GM18907 (cell line): ENCODE data around the gene NME3.

Experiments used
- ATAC-seq: cut with Tn5 transposase; IDR thresholded peaks from one replicate; pipeline ENCODE4 v1.9.1; 2021; ENCODE audit warnings: mild to moderate bottlenecking, moderate library complexity; ENCODE audit not compliant: unreplicated experiment

Gene NME3

DNA sequence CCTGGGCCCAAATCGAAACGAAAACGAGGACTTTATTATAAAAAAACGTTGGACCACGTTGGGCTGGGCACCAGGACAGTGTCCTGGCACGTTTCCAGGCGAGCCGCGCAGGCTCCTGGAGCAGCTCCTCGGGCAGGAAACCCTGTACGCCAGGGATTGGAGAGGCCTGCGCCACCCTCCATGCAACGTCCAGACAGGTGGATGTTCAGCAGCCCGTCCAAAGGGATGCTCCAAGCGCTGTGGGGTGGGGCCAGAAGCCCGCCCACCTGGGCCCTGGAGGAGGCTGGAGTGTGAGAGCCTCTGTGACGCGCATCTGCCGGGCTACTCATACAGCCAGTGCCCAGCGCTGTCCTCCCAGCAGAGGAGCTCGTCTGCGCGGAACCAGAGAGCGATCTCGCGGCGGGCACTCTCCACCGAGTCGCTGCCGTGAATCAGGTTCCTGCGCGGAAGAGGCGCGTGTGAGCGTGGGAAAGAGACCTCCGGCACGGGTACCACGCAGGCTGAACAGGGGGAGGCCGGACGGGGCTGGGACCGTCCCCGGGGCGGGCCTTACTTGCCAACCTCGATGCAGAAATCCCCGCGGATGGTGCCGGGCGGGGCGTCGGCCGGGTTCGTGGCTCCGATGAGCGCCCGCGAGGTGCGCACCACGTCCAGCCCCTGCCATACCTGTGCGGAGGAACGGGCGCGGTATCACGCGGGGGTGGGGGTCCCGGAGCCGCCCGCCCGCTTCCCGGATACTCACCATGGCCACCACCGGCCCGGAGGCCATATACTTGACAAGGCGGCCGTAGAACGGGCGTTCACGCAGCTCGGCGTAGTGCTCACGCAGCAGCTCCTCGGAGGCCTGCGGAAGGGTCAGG lies 785 bp downstream of the NME3 start:
- no peak for ATAC-seq

DNA sequence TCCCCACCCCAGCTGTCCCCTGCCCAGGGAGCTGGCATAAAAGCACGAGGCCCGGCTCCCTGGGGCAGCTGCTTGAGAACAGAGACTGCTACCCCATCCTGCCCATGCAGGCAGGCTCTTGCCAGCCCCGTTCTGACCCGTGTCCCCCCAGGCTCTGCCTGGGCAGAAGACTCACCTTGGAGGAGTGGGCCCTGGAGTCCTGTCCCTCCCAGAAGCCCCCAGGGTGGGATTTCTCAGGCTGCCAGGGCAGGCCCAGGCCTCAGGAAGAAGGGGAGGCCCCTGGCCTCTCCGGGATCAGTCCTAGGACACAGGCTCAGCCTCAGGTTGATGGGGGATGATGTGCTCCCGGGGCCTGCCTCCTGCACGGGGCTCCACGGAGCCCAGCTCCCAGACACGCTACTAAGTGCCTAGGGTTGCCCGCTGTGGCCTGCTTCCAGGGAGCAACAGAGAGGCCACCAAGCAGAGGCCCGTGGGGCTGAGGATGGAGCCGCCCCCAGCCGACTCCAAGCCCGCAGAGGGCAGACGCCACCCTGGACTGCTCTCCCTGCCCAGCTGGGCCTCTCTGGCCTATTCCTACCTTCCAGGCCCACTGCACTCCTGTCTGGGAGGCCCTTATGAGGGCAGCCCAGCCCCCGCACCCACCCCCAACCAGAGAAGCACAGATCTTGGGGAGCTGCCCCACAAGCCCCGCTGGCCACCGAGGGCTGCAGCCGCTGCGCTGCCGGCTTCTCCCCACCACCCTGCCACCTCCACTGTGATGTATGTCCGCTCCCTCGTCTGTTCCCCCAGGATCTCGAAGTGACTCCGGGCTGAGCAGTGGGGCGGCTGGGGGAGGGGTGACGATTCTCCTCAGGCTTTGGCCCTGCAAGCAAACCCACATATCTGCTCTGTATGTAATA lies 1.7 kb downstream of the NME3 start:
- no peak for ATAC-seq

DNA sequence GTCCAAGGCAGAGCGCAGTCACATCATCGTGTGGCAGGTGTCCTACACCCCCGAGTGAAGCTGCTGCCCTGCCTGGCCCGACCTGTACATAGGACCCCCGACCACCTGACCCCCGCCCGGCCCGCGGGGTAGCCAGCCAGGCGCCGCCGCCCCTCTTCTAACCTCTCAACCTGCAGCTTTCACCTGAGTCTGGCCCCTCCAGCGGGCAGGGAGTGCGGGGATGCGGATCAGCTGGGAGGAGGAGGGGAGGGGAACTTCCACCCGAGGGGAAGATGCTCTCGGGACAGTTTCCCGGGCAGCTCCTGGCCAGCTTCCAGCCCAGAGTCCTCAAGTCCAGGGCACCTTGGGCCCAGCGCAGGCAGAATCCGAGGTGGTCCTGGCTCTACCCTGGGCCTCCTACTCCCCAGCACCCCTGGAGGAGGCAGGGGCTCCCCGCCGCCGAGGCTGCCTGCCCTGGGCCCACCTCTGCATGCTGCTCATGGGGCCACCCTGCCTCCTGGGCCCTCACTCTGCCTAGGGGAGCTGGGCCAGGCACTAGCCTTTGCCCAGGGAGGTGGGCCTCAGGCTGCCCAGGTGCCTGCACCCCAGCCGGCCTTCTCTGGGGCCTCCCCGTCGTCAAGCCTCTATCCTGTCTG lies 2.5 kb downstream of the NME3 start:
- no peak for ATAC-seq

DNA sequence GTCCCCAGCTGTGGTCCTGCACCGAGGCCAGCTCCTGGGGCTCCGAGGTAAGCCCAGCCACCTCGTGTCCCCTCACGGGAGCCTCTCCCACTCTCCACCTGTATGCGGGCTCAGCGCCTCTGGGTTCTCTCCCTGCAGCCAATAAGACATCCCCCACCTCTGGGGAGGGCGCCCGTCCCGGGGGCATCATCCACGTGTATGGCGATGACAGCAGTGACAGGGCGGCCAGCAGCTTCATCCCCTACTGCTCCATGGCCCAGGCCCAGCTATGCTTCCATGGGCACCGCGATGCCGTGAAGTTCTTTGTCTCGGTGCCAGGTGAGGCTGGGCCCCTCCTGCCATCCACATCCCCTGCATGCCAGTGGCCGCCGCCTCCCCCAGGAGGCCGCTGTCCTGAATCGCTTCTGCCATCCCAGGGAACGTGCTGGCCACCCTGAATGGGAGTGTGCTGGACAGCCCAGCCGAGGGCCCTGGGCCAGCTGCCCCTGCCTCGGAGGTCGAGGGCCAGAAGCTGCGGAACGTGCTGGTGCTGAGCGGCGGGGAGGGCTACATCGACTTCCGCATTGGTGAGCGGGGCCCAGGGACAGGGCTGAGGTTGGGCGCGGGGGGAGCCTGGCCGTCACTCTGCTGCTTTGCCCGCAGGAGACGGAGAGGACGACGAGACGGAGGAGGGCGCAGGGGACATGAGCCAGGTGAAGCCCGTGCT lies 3.1 kb downstream of the NME3 start:
- ATAC-seq = no peak

DNA sequence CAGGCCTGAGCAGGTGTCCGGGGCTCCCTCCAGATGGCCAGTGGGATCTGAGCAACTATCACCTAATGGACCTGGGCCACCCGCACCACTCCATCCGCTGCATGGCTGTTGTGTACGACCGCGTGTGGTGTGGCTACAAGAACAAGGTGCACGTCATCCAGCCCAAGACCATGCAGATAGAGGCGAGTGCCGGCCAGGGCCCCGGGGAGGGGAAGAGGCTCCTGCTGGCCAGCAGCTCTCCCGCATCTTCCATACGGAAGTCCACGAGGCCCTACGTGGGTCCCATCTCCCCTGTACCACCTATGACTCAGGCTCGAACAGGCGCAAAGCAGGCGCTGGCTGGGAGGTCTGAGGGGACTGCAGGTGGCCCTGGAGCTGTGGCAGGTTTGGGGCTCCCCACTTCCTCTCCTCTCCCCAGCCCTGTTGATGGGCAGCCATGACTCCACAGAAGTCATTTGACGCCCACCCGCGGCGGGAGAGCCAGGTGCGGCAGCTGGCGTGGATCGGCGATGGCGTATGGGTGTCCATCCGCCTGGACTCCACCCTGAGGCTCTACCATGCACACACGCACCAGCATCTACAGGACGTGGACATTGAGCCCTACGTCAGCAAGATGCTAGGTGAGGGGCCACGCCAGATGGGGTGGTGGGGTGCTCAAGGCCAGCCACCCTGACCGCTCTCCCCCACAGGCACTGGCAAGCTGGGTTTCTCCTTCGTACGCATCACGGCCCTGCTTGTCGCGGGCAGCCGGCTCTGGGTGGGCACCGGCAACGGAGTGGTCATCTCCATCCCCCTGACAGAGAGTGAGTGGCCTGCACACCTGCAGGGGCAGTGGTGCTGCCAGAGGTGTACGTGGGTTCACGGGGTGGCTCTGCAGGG lies 4.0 kb downstream of the NME3 start:
- ATAC-seq = no peak

DNA sequence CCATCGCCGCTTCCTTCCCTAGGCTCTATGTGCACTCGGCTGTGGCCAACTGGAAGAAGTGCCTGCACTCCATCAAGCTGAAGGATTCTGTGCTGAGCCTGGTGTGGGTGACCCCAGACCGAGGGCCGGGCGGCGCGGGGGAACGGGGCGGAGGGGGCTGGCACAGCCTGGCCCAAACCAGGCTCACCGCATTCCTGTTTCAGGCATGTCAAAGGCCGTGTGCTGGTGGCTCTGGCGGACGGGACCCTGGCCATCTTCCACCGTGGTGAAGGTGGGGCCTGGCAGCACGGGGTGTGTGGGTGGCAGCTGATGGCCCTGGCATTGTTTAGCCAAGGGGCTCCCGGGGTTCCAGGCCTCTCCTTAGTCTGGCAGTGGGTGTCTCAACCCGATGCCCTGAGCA lies 4.6 kb downstream of the NME3 start:
- ATAC-seq = no peak

DNA sequence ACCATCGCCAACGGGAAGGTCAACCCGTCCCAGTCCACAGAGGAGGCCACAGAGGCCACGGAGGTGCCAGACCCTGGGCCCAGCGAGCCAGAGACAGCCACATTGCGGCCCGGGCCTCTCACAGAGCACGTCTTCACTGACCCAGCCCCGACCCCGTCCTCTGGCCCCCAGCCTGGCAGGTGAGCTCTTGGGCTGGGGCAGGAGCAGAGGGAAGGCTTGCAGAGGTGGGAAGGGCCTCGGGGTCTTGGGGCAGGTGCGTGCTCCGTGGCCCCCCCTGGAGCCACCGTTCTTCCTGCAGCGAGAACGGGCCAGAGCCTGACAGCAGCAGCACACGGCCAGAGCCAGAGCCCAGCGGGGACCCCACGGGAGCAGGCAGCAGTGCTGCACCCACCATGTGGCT lies 5.1 kb downstream of the NME3 start:
- no peak for ATAC-seq

DNA sequence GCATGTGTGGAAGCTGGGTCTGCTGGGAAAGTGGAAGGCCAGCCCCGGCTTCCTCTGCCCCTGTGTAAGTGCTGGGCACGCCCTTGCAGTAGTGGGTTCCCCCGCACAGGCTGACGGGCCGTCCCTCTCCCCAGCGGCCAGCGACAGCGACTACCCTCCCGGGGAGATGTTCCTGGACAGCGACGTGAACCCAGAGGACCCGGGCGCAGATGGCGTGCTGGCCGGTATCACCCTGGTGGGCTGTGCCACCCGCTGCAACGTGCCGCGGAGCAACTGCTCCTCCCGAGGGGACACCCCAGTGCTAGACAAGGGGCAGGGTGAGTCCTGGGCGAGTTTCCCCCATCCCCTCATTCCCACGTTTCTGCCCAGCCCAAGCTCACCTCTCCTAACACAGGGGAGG lies 5.5 kb downstream of the NME3 start:
- no peak for ATAC-seq

DNA sequence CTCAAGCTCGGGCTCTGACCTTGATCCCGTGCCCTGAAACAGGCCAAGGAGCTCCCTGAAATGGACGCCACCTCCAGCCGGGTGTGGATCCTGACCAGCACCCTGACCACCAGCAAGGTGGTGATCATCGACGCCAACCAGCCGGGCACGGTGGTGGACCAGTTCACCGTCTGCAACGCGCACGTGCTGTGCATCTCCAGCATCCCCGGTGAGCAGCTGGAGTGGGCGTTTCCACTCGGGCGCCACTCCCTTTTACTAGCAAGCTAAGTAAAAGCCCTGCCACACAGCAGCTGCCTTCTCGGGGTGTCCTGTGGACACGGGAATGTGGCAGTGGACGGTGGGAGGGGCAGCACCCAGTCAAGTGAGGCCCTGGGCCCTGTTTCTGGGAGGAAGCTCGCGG lies 6.4 kb downstream of the NME3 start:
- ATAC-seq = no peak

DNA sequence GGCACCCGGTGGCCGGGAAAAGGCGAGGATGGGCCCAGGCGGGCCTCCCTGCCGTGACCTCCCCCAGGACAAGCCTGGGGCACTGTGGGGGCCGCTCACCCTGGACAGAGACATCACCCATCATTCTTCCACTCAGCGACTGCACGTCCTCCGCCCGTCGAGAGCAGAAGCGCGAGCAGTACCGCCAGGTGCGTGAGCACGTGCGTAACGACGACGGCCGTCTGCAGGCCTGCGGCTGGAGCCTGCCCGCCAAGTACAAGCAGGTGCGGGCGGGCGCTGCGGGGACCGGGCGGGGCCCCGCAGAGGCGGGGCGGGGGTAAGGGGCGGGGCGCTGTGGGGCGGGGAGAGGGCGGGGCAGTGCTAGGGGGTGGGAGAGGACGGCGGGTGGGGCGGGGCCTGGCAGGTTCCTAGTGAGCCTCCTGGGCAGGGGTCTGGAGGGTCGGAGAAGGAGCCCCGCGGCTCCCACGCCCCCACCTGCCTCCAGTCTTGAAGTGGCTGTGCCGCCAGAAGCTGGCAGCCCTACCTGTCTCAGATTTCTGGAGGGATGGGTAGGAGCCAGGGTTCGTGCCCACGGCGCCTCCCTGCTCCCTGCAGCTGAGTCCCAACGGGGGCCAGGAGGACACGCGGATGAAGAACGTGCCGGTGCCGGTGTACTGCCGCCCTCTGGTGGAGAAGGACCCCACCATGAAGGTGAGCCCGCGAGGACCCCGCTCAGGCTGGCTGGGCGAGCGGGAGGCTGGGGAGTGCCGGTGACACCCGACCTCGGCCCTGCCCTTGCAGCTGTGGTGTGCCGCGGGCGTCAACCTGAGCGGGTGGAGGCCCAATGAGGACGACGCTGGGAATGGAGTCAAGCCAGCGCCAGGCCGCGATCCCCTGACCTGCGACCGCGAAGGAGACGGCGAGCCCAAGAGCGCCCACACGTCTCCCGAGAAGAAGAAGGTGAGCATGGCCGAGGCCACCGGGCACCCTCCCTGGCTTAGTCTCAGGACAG lies 7.5 kb downstream of the NME3 start:
- ATAC-seq = no peak

DNA sequence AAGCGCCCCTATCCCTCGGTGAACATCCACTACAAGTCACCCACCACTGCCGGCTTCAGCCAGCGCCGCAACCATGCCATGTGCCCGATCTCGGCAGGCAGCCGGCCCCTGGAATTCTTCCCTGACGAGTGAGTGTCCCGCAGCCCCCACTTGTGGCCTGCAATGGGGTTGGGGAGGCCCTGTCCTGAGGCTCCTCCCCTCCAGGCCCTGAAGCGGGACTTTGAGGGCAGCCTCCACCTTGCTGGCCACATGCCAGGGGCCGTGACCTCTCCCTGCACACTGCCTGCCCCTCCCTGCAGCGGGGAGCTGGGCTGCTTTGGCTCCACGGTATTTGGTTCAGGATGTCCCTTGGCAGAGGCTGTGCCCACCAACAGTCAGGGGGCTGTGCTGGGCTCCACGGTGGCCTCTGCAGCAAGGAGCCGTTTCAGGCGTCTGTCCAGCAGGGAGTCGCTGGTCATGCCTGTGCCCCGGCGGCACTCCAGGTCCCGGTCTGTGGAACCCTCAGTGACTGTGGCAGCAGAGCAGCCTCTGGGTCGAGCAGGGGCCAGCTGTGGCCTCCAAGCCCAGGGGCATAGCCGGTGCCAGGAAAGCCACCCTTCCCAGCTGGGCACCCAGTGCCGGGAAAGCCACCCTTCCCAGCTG lies 8.3 kb downstream of the NME3 start:
- no peak for ATAC-seq

DNA sequence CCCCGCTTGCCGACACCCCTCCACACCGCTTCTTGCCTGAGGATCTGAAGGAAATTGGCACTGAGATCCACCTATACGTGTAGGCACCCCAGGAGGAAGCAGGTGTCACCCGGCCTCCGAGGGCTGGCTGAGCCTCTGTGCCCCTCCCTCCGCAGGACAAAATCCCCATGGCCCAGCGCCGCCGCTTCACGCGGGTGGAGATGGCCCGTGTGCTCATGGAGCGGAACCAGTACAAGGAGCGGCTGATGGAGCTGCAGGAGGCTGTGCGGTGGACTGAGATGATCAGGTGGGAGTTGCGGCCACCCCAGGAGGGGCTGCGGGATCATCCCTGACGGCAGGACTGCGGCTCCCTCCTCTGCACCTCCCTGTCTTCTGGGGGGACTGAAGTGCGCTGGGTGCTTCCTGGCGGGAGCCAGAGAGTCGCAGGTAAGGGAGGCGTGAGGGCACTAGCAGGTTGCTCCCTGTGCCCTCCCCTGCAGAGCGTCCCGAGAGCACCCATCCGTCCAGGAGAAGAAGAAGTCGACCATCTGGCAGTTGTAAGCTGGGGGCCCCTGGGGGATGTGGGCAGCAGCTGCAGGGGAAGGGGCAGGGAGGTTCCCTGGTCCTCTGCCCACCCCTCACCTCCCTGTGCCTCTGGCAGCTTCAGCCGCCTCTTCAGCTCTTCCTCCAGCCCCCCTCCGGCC lies 9.0 kb downstream of the NME3 start:
- no peak for ATAC-seq

DNA sequence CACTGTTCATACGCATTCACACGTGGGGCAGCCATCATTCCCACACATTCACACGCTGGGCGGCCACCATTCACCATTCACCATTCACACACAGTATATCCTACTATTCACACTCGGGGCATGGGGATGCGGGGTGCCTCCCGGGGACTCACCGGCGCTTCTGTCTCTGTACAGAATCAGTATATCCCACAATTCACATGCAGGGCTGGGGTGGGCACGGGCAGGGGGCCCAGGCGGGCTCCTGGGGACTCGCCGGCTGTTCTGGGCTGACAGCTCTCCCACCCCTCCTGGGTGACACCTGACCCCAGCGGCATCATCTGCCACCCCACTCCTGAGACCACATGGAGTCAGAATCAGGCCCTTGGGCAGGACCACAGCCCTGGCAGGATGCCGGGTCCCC lies 9.6 kb downstream of the NME3 start:
- ATAC-seq = no peak

DNA sequence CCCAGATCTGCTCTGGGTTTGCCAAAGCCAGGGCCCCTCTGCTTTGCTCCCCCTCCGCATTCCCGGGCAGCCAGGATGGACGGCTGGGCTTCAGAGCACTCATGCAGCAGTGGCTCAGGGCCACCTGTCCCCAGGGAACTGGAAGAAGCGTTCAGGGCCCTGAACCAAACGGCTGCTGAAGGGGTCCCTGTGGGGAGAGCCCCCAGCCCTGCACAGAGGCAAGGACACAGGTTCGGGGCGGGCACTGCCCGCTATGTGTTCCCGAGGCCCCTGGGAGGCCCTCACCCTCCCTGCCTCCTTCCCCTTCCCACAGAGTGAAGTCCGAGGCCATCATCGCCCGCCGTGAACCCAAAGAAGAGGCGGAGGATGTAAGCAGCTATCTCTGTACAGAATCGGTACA lies 10.4 kb downstream of the NME3 start:
- no peak for ATAC-seq

DNA sequence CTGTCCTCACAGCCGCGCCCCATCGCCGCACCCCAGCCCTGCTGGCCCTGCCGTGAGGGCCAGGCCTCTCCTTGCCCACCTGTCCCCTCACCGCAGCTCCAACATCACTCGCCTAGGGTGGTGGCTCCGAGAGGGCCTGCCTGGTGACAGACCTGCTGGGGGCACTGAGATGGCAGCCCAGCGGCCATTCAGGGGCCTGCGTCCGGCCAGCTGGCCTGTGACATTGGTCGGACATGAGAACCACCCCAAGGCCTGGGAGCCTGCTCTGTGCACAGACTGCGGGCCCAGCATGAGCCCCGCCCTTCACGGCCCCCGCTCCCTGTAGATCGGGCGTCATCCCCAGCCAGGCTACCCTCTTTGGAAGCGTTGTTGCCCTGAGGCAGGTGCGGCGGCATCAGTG lies 11.8 kb downstream of the NME3 start:
- ATAC-seq = no peak

DNA sequence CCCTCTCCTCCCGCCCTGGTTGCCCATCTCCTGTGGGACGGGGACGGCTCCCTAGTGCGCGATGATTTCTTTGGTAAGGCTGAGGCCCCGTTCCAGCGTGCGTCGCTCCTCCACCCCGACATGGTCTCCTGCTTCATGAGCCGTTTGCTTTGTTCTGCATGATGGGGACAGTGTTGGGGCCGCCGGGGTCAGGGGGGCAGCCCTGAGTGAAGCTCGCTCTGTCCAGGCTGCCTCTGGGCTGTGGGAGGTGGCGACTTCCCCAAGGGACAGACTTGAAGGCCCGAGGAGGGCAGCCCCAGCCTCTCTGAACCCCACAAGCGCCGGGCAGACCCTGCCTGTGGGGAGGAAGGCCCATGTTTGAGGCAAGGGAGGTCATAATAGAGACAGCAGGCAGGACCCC lies 12.4 kb downstream of the NME3 start:
- ATAC-seq = no peak

DNA sequence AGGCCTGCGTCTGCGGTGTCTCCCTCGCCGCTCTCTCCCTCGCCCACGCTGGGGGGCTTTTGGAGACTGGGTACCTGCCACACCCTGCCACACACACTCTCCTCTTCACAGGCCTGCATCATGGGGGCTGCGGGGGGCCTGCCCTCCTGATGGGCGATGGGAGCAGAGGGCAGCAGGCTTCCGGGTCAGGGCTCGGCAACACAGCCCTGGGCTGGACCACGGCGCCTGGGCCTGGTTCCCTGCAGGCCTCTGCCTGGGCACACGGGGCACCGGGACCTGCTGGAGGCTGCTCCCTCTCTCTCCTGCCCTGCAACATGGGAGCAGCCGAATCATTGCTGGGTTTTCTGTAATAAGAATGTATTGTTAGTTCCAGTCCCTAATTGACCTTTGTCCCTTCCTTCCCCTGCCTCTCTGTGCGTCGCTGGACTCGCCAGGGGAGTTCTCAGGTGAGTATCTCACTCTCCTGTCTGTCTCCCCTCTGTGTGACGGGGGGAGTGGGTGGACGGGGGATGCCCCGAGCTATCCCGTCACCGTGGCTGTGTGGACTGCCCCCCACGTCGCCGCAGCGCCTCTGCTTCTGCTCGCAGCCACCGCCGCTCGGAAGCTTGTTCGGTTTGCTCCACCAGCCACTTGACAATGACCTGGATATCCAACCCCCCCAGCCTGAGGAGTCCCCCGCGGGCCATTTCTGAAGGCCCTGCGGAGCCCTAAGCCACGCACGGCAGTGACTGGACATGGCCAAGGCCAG lies 13.5 kb downstream of the NME3 start:
- no peak for ATAC-seq
